Kidney epithelial cell (primary cell): Measurements from ENCODE around the gene C9. TPM values are rescaled to one million over a fixed set of nuclear protein-coding genes. Genes with fewer than 3 reads are reported as not detected.

Source experiments
- DNase-seq: peaks from one replicate; pipeline ENCODE4 v3.0.0-alpha.2; 2010; ENCODE audit warnings: low read depth
- H3K27me3 ChIP-seq: 2 replicates; pipeline ENCODE4 v1.6.0; 2011; ENCODE audit warnings: low read length; ENCODE audit not compliant: control insufficient read depth, insufficient read depth
- H3K36me3 ChIP-seq: 2 replicates; pipeline ENCODE4 v1.5.1; 2011; ENCODE audit warnings: low read length; ENCODE audit not compliant: control insufficient read depth, insufficient read depth
- H3K4me3 ChIP-seq: 2 replicates; pipeline ENCODE4 v1.5.1; 2011; ENCODE audit warnings: low read depth, mild to moderate bottlenecking, control low read depth, low read length
- CTCF ChIP-seq: IDR thresholded peaks from 2 replicates; pipeline ENCODE4 v1.5.1; 2011; ENCODE audit warnings: mild to moderate bottlenecking, moderate library complexity, low read length, control low read depth, inconsistent platforms; ENCODE audit not compliant: insufficient read depth, poor library complexity, severe bottlenecking
- total RNA-seq: library from RNA; depleted of rRNA; stranded (reverse); fragments of >200 nt; gene quantifications from 2 replicates; pipeline ENCODE4 v1.2.3, GENCODE V29; 2015

C9 gene
- total RNA-seq, 1 donor from 2014 or later, result not detected

DNA sequence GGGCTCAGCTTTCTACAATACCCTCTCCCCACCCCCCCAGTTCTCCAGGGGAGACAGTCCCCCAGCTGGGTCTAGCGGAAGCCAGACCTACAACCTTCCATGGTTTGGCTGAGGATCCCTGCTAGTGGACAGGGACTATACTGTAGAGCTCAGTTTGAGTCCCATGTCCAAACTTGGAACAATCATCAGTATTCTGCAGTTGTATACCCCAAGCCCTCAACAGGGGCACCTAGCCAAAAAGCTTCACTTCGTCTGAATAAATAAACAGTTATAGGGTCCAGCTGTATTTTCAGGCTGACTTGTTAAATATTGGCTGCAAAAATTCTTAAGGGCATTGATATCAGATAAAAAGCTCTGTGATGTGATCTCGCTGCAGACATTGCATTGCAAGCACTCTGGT, 15.4 kb upstream of the C9 start:
- Histone ChIP-seq H3K36me3 (no peaks in the 10 kb centered on the region), H3K4me3 (no peak overlapping the region)

DNA sequence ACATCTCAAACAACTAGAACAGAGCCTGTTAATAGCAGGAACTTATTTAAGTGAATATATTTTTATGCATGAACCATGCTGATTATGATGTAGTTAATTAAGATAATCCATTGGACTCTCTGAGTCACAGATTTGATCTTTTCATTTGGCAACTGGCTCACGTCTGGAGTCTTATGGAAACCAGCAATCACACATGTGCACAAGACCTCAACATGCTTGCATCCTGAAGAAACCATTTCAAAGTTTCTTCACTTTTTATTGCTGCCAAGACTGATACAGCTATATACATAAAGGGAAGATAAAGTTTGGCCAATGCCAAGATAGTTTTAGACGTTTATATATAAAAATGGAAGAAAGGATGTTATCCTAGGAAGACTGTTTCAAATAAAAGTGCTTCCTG, 13.3 kb upstream of the C9 start:
- H3K36me3 ChIP-seq, result no peaks in the 10 kb centered on the region
- no peaks in the 10 kb centered on the region for H3K27me3 ChIP-seq
- H3K4me3 ChIP-seq, result no peak overlapping the region
- DNase-seq, result no peak
- no peak for TF ChIP-seq CTCF

More for the DNA sequence above, 15.4 kb upstream of the C9 start:
- no peak for TF ChIP-seq CTCF
- no peak for DNase-seq
- H3K27me3 ChIP-seq, result no peaks in the 10 kb centered on the region

GRCh38 chr5:39376293-39376714, 12.0 kb upstream of the C9 start:
- Histone ChIP-seq H3K4me3 (no peak overlapping the region), H3K36me3 (no peaks in the 10 kb centered on the region), H3K27me3 (no peaks in the 10 kb centered on the region)
- peak; percentile 69 for TF ChIP-seq CTCF
- DNase-seq, result no peak

DNA sequence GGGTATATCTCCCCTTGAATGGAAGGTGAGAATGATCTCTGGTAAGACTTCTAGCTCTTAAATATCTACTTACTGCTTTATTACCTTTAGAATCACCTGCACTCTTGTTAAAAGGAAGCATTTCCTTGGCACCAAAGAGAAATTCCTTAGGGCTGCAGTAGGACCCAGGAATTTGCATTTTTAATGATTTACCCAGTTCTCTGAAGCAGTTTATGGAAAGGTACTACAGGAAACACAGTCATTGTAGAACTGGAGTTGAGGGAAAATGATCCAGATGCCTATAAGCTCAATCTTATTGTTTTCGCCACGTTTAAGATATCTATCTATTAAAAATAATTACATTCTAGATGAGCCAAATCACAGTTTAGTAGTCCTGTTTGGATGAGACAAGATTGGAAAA, 9.5 kb upstream of the C9 start:
- peak; percentile 42 for DNase-seq
- Histone ChIP-seq H3K36me3 (no peaks in the 10 kb centered on the region), H3K27me3 (no peaks in the 10 kb centered on the region), H3K4me3 (no peak overlapping the region)
- no peak for TF ChIP-seq CTCF

DNA sequence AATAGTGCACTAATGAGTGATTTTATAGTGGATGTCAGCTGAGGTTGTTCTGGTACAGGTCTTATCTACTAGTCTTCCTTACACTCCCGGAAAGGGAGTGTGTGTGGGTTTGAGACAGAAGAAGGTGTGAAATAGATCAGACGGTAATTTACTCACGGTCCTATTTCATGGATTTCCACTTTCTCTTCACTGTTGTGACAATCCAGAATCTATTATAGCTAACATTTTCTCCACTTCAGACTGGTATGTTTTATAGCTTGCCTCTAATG, 7.0 kb upstream of the C9 start:
- H3K4me3 ChIP-seq, result no peak overlapping the region
- DNase-seq, result no peak
- H3K36me3 ChIP-seq, result no peaks in the 10 kb centered on the region
- no peak for TF ChIP-seq CTCF
- no peaks in the 10 kb centered on the region for H3K27me3 ChIP-seq

DNA sequence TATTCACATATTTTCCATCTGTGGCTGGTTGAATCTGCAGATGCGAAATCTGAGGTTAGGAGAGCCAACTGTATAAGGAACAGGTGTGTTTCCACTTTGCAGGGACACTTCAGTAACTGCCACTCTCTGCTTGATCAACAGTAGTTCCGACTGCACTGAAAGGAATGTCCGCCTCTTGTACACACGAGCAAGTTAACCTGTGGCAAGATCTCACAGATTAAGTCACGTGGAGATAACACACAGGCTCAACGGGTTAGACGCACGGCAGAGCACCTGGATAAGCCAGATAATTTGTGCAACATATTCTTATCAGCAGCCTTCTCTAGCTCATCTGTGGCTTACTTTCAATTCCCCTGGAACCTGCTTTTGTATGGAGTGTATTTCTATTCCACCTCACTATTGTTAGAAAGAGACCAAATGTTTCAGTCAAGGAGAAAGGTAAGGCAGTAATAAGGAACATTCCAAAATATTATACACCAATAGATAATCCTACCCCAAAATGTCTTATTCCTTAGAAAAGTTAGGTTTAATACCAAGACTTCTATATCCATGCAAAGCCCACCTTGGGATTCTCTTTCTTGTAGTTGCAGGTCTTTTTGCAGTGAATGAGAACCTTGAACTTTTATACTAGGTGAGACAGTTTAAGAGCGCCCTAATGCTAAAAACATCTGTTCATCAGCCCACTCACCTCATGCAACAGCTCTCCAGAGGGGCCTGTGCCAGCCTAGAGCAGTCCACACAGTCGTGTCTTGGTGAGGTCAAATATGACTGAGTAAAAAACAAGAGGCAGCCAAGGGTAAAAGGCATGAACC, 6.5 kb upstream of the C9 start:
- no peak for TF ChIP-seq CTCF
- Histone ChIP-seq H3K4me3 (no peak overlapping the region), H3K27me3 (no peaks in the 10 kb centered on the region), H3K36me3 (no peaks in the 10 kb centered on the region)
- DNase-seq, result no peak
